A549 (cell line): ENCODE measurements around the gene AP5B1.

ENCODE experiments used
- BCL3 ChIP-seq: fragments of >200 bp; sonication (Bioruptor Twin); formaldehyde crosslinking; IDR thresholded peaks from 3 replicates; pipeline ENCODE4 v1.6.1; 2016
- CHD2 ChIP-seq: fragments of 150-350 bp; IDR thresholded peaks from 2 replicates; pipeline ENCODE4 v1.6.1; 2014; ENCODE audit warnings: low read length; ENCODE audit not compliant: partially characterized antibody
- CTCF ChIP-seq: fragments of >200 bp; sonication (Bioruptor Twin); formaldehyde crosslinking; IDR thresholded peaks from 3 replicates; pipeline ENCODE4 v1.5.1; 2016
- EP300 ChIP-seq, 2 experiments: fragments of >200 bp; sonication (Bioruptor Twin); formaldehyde crosslinking; IDR thresholded peaks; 2 replicates in 1 of 2; 3 replicates in 1 of 2; pipeline ENCODE4 v1.6.1; 2016 to 2017
- NFE2L2 ChIP-seq: fragments of 150-350 bp; conservative IDR thresholded peaks from 2 replicates; pipeline ENCODE4 v1.6.1; 2014; ENCODE audit warnings: low read length
- POLR2A ChIP-seq: IDR thresholded peaks from 2 replicates; pipeline ENCODE4 v1.6.1; 2012; ENCODE audit warnings: mild to moderate bottlenecking, low read length
- RFX5 ChIP-seq: fragments of 450-650 bp; IDR thresholded peaks from 2 replicates; pipeline ENCODE4 v1.7.1; 2014; ENCODE audit warnings: antibody characterized with exemption, mild to moderate bottlenecking, moderate library complexity

GRCh38 chr11:65814131-65814985, 33.6 kb upstream of the AP5B1 start:
- TF ChIP-seq CHD2, result no peak
- TF ChIP-seq CTCF, result no peak
- TF ChIP-seq EP300 (IDR thresholded peaks at IDR 0.05), result no peak
- TF ChIP-seq RFX5, result no peak
- no peak for TF ChIP-seq NFE2L2
- no peak for TF ChIP-seq POLR2A
- TF ChIP-seq BCL3, result no peak
